Measurements from ENCODE around the gene RAB3B. TPM values are rescaled to one million over a fixed set of nuclear protein-coding genes. Genes with fewer than 3 reads are reported as not detected.

The RAB3B gene
- total and polyA plus RNA-seq, 9 of the 15 experiments (the other 6 are each of a cell fraction or from before 2014, with no cell fraction given), result 0.07 to 0.47 (median 0.27) TPM

GRCh38 chr1:51949014-51949702 is 41.3 kb downstream of the RAB3B start:
- DNase-seq (ENCODE audit: extremely low read depth in 1 of 4, low spot score in 3 of 4) (no peak), FAIRE-seq (no peak), ATAC-seq (no peak)
- ChIA-PET CTCF (ENCODE audit: low intra/inter-chr PET ratio) (no interaction called here), POLR2A (interaction anchor here (0.6 to 2.6 kb wide), 3 partner anchors 19 to 381 kb away, joined by 4 to 7 read pairs (median 5); no protein-coding TSS in a partner anchor)
- Histone ChIP-seq H3K4me1 (replicated peaks in 1 of 2; ENCODE audit: control insufficient read depth in 2 of 2, insufficient read depth in 2 of 2, low read length in 2 of 2) (peaks cover 0 to 5% of the 10 kb centered on the region in 2 experiments; a peak in 1 of 5 replicates), H3K4me2 (ENCODE audit: insufficient read depth, low read length) (no peak overlapping the region), H4K20me1 (replicated peaks; ENCODE audit: control insufficient read depth, insufficient read depth, low read length) (no peaks in the 10 kb centered on the region), H2AFZ (ENCODE audit: low read depth, low read length) (no peak overlapping the region), H3K9me1 (ENCODE audit: control insufficient read depth, insufficient read depth, low read length) (no peaks in the 10 kb centered on the region), H3K27ac (ENCODE audit: extremely low read depth, low read depth, low read length) (no peak overlapping the region), H3K27me3 (ENCODE audit: control insufficient read depth in 2 of 2, insufficient read depth in 2 of 2, low read length in 2 of 2) (peaks cover 0 to 4% of the 10 kb centered on the region in 2 experiments; a peak in 2 of 5 replicates), H3K36me3 (ENCODE audit: control insufficient read depth, insufficient read depth, low read length) (no peaks in the 10 kb centered on the region), H3K9ac (ENCODE audit: insufficient read depth in 1 of 2, low read depth in 2 of 2, low read length in 2 of 2) (no peak overlapping the region), H3K9me3 (replicated peaks; ENCODE audit: control insufficient read depth, insufficient read depth, low read depth, low read length) (no peaks in the 10 kb centered on the region), H3K79me2 (ENCODE audit: control insufficient read depth, insufficient read depth, low read length) (no peaks in the 10 kb centered on the region), H3K4me3 (no peak overlapping the region)
- TF ChIP-seq RBM25 (IDR thresholded peaks at IDR 0.05; ENCODE audit: low read depth, low read length, severe bottlenecking) (peak; percentile 11), NONO (IDR thresholded peaks at IDR 0.05; ENCODE audit: low read depth in 2 of 2, low read length in 1 of 2) (no peak), ZNF184 (CRISPR knock-in tag; IDR thresholded peaks at IDR 0.05) (no peak), TAF1 (IDR thresholded peaks at IDR 0.05; ENCODE audit: control insufficient read depth, extremely low read depth, insufficient read depth, low read length, severe bottlenecking) (no peak), ILF3 (IDR thresholded peaks at IDR 0.05; ENCODE audit: borderline replicate concordance) (no peak), ZNF512 (tag; IDR thresholded peaks at IDR 0.05) (no peak), SIN3B (IDR thresholded peaks at IDR 0.05; ENCODE audit: low read depth) (no peak), SIX5 (IDR thresholded peaks at IDR 0.05; ENCODE audit: borderline replicate concordance in 1 of 2, insufficient read depth in 1 of 2, low read depth in 1 of 2, low read length in 2 of 2) (no peak)
- WGBS (ENCODE audit: insufficient coverage, low coverage, missing lambda C conversion rate), result 21% methylated on average over 9 of the region's 9 CpGs
- no TSS peak for BruUV-seq (replicated peaks)
- in situ Hi-C loops (cut with MboI) (no loop called here), intact Hi-C loops (cut with micrococcal nuclease) (no loop called here)
